Mesodermal cell (in vitro differentiated cells): ENCODE data around the gene HABP4.

Source experiments
- H3K27ac ChIP-seq: 2 replicates; pipeline ENCODE4 v1.7.0; 2013; ENCODE audit warnings: mild to moderate bottlenecking, low read depth, low read length, moderate library complexity; ENCODE audit not compliant: severe bottlenecking
- H3K36me3 ChIP-seq: 2 replicates; pipeline ENCODE4 v1.7.1; 2013; ENCODE audit warnings: mild to moderate bottlenecking, low read length, moderate library complexity; ENCODE audit not compliant: control insufficient read depth, insufficient read depth
- H3K4me1 ChIP-seq: one replicate; pipeline ENCODE4 v1.7.1; 2013; ENCODE audit warnings: mild to moderate bottlenecking, low read length; ENCODE audit not compliant: insufficient read depth, control insufficient read depth, poor library complexity, severe bottlenecking
- H3K4me3 ChIP-seq: 2 replicates; pipeline ENCODE4 v1.7.0; 2013; ENCODE audit warnings: low read length, control low read depth, mild to moderate bottlenecking; ENCODE audit not compliant: insufficient read depth, poor library complexity, severe bottlenecking; ENCODE audit errors: extremely low read depth
- H3K9me3 ChIP-seq: 2 replicates; pipeline ENCODE4 v1.7.1; 2013; ENCODE audit warnings: mild to moderate bottlenecking, low read length, moderate library complexity; ENCODE audit not compliant: control insufficient read depth
- WGBS, 2 experiments: methylation state at CpG; one replicate each; pipeline ENCODE4 v1.1.5; 2013; ENCODE audit warnings: missing lambda C conversion rate in 2 of 2; ENCODE audit not compliant: insufficient coverage in 2 of 2; 5-methylcytosine and 5-hydroxymethylcytosine counted together

HABP4 gene

DNA sequence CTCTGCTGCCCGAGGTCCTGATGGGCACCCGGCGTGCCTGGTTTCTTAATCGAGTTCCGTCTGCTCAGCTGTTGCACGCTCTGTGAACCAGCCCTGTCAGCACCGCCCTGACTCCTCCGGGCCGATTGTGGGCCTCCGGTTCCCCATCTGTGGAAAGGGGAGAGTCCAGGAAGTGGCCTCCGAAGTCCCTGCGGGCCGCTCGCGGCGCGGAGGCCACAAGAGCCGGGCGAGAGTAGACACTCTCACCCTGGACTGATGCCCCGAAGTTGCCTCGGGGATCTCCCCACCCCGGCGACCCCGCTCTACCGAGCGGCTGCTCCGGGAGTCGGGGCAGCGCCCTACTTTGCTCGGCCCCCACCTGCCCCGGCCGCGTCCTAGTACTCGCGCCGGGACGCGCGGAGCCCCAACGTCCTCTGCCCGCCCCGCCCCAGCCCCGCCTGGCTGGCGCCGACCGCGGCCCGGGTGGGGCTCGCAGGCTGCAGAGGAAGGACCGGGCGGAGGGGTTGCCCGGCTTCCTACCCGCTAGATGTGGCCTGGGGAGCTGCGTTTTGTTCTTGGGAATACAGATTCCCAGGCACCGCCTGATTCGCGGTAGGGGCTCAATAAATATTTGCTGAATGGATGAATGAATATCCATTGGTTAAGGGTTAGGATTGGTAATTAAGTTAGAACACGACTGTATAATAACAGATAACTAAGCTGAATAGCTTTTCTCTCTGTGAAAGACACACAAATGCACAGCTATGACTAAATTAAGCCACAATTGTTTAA lies 30.9 kb upstream of the HABP4 start:
- peak overlapping the region; percentile 97 for H3K27ac ChIP-seq
- WGBS, 2 experiments = 0 to 1% methylated on average over 40 to 52 of the region's 58 CpGs
- H3K4me3 ChIP-seq = peak overlapping the region; percentile 85
- peaks cover 11% of the 10 kb centered on the region for H3K36me3 ChIP-seq
- H3K9me3 ChIP-seq = no peaks in the 10 kb centered on the region
- peaks cover 23% of the 10 kb centered on the region for H3K4me1 ChIP-seq

DNA sequence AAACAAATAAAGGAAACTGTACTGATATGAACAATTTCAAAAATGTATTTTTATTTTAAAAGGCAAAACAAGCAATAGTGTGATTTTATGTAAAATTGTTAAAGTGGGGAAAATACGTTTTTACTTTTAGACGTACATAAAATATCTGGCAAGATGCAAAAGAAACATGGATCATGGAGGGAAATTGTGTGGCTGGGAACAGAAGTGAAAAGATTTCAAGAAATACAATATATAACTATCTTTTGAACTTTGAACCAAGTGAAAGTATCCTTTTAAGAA lies 30.3 kb upstream of the HABP4 start:
- Histone ChIP-seq H3K36me3 (peaks cover 8% of the 10 kb centered on the region), H3K27ac (peak overlapping the region; percentile 97), H3K9me3 (no peaks in the 10 kb centered on the region), H3K4me3 (peak overlapping the region; percentile 85), H3K4me1 (peaks cover 23% of the 10 kb centered on the region)
- 50 to 55% methylated on average over 2 of the region's 2 CpGs for WGBS, 2 experiments

GRCh38 chr9:96420468-96421219 lies 29.3 kb upstream of the HABP4 start:
- H3K4me1 ChIP-seq = peaks cover 23% of the 10 kb centered on the region
- 52 to 58% methylated on average over 3 to 4 of the region's 6 CpGs for WGBS, 2 experiments
- H3K27ac ChIP-seq = peak overlapping the region; percentile 97
- H3K36me3 ChIP-seq = peaks cover 8% of the 10 kb centered on the region
- no peaks in the 10 kb centered on the region for H3K9me3 ChIP-seq
- peak overlapping the region; percentile 14 for H3K4me3 ChIP-seq

DNA sequence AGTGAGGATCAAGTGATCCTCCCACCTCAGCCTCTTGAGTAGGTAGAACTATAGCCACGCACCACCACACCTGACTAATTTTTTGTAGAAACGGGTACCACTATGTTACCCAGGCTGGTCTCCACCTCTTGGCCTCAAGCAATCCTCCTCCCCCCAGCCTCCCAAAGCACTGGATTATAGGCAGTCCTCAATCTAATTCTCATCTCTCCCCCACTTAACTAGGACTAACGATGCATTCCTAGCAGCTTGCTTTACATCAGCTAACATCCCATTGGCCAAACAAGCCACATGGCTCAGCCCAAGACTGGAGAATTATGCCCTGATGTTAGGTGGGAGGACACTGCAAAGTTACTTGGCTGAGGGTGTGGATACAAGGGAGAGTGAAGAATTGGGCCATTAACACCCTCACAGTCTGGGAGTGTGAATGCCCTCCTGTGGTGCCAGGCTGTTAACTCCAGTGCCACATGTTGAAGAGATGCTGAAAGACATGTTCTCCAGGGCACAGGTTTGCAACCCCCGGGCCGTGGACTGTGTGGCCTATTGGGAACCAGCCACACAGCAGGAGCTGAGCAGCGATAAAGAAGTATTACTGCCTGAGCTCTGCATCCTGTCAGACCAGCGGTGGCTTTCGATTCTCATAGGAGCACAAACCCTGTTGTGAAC lies 26.5 kb upstream of the HABP4 start:
- Histone ChIP-seq H3K36me3 (no peaks in the 10 kb centered on the region), H3K4me3 (no peak overlapping the region)
- WGBS, 2 experiments = 80 to 81% methylated on average over 6 to 7 of the region's 8 CpGs

GRCh38 chr9:96423985-96424336 lies 26.0 kb upstream of the HABP4 start:
- H3K4me1 ChIP-seq = peaks cover 14% of the 10 kb centered on the region
- H3K4me3 ChIP-seq = no peak overlapping the region
- 95 to 97% methylated on average over 4 of the region's 6 CpGs for WGBS, 2 experiments
- no peak overlapping the region for H3K27ac ChIP-seq
- H3K36me3 ChIP-seq = no peaks in the 10 kb centered on the region
- H3K9me3 ChIP-seq = no peaks in the 10 kb centered on the region

More for the DNA sequence above, 26.5 kb upstream of the HABP4 start:
- peaks cover 14% of the 10 kb centered on the region for H3K4me1 ChIP-seq
- H3K9me3 ChIP-seq = no peaks in the 10 kb centered on the region
- H3K27ac ChIP-seq = no peak overlapping the region

- H3K4me3 ChIP-seq = no peak overlapping the region
- no peaks in the 10 kb centered on the region for H3K9me3 ChIP-seq
- WGBS, 2 experiments = 93 to 100% methylated on average over 1 to 4 of the region's 4 CpGs
- H3K27ac ChIP-seq = no peak overlapping the region
- no peaks in the 10 kb centered on the region for H3K36me3 ChIP-seq
- H3K4me1 ChIP-seq = peaks cover 8% of the 10 kb centered on the region
These were observed 24.3 kb upstream of the HABP4 start for GRCh38 chr9:96425500-96426169.

DNA sequence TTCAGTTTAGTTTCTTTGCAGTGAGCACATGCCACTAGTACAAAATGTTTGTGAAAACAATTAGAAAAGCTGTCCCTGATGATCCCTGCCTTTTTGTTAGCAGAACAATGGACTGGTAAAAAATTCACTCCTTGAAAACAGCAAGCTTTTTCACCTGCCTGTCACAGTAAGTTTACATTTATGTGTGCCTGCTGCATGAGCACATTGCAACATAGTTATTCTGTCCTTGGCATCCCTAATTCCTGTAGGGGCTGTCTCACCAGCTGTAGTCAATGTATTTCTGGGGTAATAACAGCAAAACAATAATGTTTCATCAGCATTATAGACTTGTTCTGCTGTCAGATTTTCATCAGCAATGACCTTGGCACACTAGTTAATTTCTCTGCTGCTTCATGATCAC lies 20.2 kb upstream of the HABP4 start:
- Histone ChIP-seq H3K4me3 (no peak overlapping the region), H3K9me3 (no peaks in the 10 kb centered on the region), H3K27ac (no peak overlapping the region), H3K4me1 (no peaks in the 10 kb centered on the region), H3K36me3 (no peaks in the 10 kb centered on the region)

DNA sequence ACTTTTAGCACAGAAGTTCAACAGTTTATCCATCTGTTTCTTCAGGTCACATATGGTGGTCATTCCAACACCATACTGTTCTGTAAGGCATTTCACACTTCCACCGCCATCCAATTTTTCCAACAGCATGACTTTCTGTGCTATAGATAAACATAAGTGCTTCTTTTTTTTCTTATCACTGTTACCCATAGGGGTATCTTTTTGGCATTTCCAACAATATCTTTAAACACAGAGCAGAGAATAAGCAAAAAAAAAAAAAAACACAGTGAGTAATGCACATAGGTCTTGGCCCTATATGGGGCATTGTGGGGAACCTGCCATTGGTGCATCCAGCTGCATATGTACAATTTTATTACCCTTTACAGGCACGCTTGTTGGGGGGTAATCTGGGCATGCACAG lies 19.6 kb upstream of the HABP4 start:
- no peaks in the 10 kb centered on the region for H3K36me3 ChIP-seq
- no peak overlapping the region for H3K27ac ChIP-seq
- no peak overlapping the region for H3K4me3 ChIP-seq
- WGBS, 2 experiments = 100% methylated on average over 1 of the region's 2 CpGs; no CpG with 5 or more reads in 1 of the 2 experiments
- no peaks in the 10 kb centered on the region for H3K9me3 ChIP-seq
- H3K4me1 ChIP-seq = no peaks in the 10 kb centered on the region

DNA sequence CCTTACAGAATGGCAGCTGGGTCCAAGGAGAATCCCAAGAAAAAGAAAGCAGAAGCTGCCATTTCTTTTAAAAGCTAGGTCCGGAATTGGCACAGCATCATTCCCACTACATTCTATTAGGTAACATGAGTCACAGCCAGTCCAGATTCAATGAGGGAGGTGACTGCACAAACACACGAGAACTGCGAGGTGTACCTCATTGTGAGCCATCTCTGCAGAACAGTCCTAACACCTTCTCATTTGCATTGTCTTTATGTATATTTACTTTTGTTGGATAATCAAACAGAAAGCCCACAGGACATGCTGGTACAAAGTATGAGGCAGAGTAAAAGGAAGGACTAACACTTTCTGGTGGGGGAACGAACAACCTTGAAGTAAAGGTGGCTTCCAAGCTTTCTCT lies 14.6 kb upstream of the HABP4 start:
- Histone ChIP-seq H3K4me3 (no peak overlapping the region), H3K4me1 (no peaks in the 10 kb centered on the region), H3K36me3 (no peaks in the 10 kb centered on the region), H3K9me3 (no peaks in the 10 kb centered on the region), H3K27ac (no peak overlapping the region)
- 86 to 100% methylated on average over 1 to 3 of the region's 4 CpGs for WGBS, 2 experiments

GRCh38 chr9:96436063-96436455 lies 13.9 kb upstream of the HABP4 start:
- Histone ChIP-seq H3K4me1 (no peaks in the 10 kb centered on the region), H3K27ac (no peak overlapping the region), H3K9me3 (no peaks in the 10 kb centered on the region), H3K36me3 (no peaks in the 10 kb centered on the region), H3K4me3 (no peak overlapping the region)
- 92 to 93% methylated on average over 2 of the region's 2 CpGs for WGBS, 2 experiments
